Trophoblast cell (in vitro differentiated cells and primary cell): ENCODE data around the gene DDIAS.
A peak's percentile ranks its signal among the peaks of the same experiment; 100 is the strongest.

Source experiments
- DNase-seq, 2 donors: peaks; one replicate each; pipeline ENCODE4 v3.0.0-alpha.2; 2016
- H2AFZ ChIP-seq: 2 replicates; pipeline ENCODE4 v1.6.1; 2013; ENCODE audit warnings: low read length, moderate library complexity, mild to moderate bottlenecking; ENCODE audit not compliant: insufficient read depth, poor library complexity
- H2AK5ac ChIP-seq: 2 replicates; pipeline ENCODE4 v1.6.1; 2013; ENCODE audit warnings: mild to moderate bottlenecking, low read length
- H2BK120ac ChIP-seq: 2 replicates; pipeline ENCODE4 v1.6.1; 2013; ENCODE audit warnings: low read length, mild to moderate bottlenecking, moderate library complexity; ENCODE audit not compliant: insufficient read depth, poor library complexity
- H2BK12ac ChIP-seq: 2 replicates; pipeline ENCODE4 v1.6.1; 2013; ENCODE audit warnings: mild to moderate bottlenecking, low read length, moderate library complexity
- H2BK5ac ChIP-seq: 2 replicates; pipeline ENCODE4 v1.6.1; 2013; ENCODE audit warnings: low read length, low read depth, moderate library complexity, mild to moderate bottlenecking; ENCODE audit not compliant: poor library complexity
- H3K14ac ChIP-seq: 2 replicates; pipeline ENCODE4 v1.6.1; 2013; ENCODE audit warnings: mild to moderate bottlenecking, low read length
- H3K18ac ChIP-seq: 2 replicates; pipeline ENCODE4 v1.6.1; 2013; ENCODE audit warnings: mild to moderate bottlenecking, low read length
- H3K23ac ChIP-seq: 2 replicates; pipeline ENCODE4 v1.6.1; 2013; ENCODE audit warnings: low read length
- H3K27ac ChIP-seq: 2 replicates; pipeline ENCODE4 v1.5.1; 2013; ENCODE audit warnings: low read depth, mild to moderate bottlenecking, inconsistent platforms, low read length, moderate library complexity
- H3K27me3 ChIP-seq: 2 replicates; pipeline ENCODE4 v1.6.1; 2013; ENCODE audit warnings: inconsistent platforms, mild to moderate bottlenecking, low read length, moderate library complexity; ENCODE audit not compliant: insufficient read depth
- H3K36me3 ChIP-seq, 2 experiments: 1 replicate in 1 of 2; 2 replicates in 1 of 2; pipeline ENCODE4 v1.6.1; 2013; ENCODE audit warnings: low read length in 2 of 2, mild to moderate bottlenecking in 2 of 2, moderate library complexity in 1 of 2; ENCODE audit not compliant: insufficient read depth in 2 of 2, control insufficient read depth in 1 of 2
- H3K4ac ChIP-seq: 2 replicates; pipeline ENCODE4 v1.6.1; 2013; ENCODE audit warnings: low read depth, mild to moderate bottlenecking, low read length, moderate library complexity
- H3K4me1 ChIP-seq, 2 experiments: 1 replicate in 1 of 2; 2 replicates in 1 of 2; pipeline ENCODE4 v1.6.1; 2013; ENCODE audit warnings: low read length in 2 of 2, mild to moderate bottlenecking in 2 of 2, moderate library complexity in 1 of 2; ENCODE audit not compliant: insufficient read depth in 2 of 2, control insufficient read depth in 1 of 2
- H3K4me2 ChIP-seq: 2 replicates; pipeline ENCODE4 v1.6.1; 2013; ENCODE audit warnings: inconsistent platforms, mild to moderate bottlenecking, low read length, moderate library complexity
- H3K4me3 ChIP-seq: 2 replicates; pipeline ENCODE4 v1.5.1; 2013; ENCODE audit warnings: mild to moderate bottlenecking, low read depth, low read length, inconsistent platforms
- H3K79me1 ChIP-seq: one replicate; pipeline ENCODE4 v1.6.1; 2013; ENCODE audit warnings: low read length
- H3K79me2 ChIP-seq: 2 replicates; pipeline ENCODE4 v1.6.1; 2013; ENCODE audit warnings: low read length, mild to moderate bottlenecking; ENCODE audit not compliant: control insufficient read depth, insufficient read depth, poor library complexity
- H3K9ac ChIP-seq: 2 replicates; pipeline ENCODE4 v1.6.1; 2013; ENCODE audit warnings: mild to moderate bottlenecking, low read length
- H3K9me3 ChIP-seq: 2 replicates; pipeline ENCODE4 v1.6.1; 2013; ENCODE audit warnings: low read depth, mild to moderate bottlenecking, control low read depth, inconsistent platforms, low read length; ENCODE audit not compliant: insufficient read depth
- H4K12ac ChIP-seq: 2 replicates; pipeline ENCODE4 v1.6.1; 2013; ENCODE audit warnings: low read depth, mild to moderate bottlenecking, low read length, moderate library complexity
- H4K8ac ChIP-seq: 2 replicates; pipeline ENCODE4 v1.6.1; 2013; ENCODE audit warnings: low read depth, mild to moderate bottlenecking, low read length, moderate library complexity
- H4K91ac ChIP-seq: one replicate; pipeline ENCODE4 v1.6.1; 2013; ENCODE audit warnings: low read depth, mild to moderate bottlenecking, low read length, moderate library complexity
- WGBS: extraction: QIAGEN DNeasy Blood & Tissue Kit; methylation state at CpG from one replicate; pipeline ENCODE4 v1.1.7; 2013; ENCODE audit warnings: missing lambda C conversion rate; ENCODE audit not compliant: insufficient read length, insufficient coverage; ENCODE audit errors: extremely low coverage; 5-methylcytosine and 5-hydroxymethylcytosine counted together

DDIAS gene

DNA sequence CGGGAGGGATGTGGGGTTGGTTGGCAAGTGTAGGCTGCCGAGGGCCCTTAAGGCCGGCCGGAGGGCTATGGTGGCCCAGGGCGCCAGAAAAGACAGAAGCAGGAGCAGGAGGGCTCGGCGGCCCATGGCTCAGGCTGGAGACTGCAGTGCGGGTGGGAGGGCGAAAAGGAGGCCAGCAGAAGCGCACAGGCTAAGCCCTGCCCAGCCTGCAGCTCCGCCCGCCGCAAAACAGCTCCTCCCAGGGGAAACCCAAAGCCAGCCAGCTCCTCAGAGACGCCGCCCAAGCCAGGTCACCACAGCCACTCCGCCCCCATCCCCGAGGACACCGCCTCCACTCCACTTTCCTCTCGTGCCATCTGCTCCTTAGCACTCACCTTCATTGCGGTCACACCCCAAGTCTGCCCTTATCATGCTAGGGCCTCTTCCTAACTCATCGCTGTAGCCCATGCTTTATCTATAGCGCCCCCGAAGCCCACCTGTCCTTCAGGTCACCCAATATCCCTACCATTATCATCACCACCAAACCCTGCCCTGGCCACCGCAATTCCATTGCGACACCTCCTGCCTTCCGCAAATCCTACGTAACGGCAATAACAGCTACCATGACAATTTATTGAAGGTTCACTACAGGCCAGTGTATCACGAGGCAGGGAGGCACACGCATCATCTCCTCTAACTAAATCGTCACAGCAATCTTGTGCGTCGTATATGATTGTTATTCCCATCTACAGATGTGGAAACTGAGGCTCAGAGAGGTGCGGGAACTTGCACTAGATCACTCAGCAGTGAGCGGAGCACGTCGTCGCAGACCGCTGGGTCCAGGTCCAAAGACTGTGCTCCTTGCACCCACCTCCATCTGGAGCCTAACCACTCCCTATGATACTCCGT is 1.0 kb upstream of the DDIAS start, which contains the start of gene PRCP:
TSS of gene PRCP (minus strand) at position 154 of the 888 bp plus-strand sequence. CDS start at position 126, 28 bp downstream.
- Histone ChIP-seq H3K4me2 (peak within 1 kb of the TSS; percentile 92), H2BK120ac (peak within 1 kb of the TSS; percentile 53), H3K4me3 (peak within 1 kb of the TSS; percentile 84), H3K14ac (peak within 1 kb of the TSS; percentile 82), H3K36me3 (no peaks in the 10 kb centered on the region), H3K23ac (no peak within 1 kb of the TSS), H3K27me3 (no peaks in the 10 kb centered on the region), H3K9me3 (no peaks in the 10 kb centered on the region), H4K91ac (peak within 1 kb of the TSS; percentile 57), H3K18ac (peak within 1 kb of the TSS; percentile 68), H3K9ac (peak within 1 kb of the TSS; percentile 70), H2BK5ac (peak within 1 kb of the TSS; percentile 67), H4K8ac (peak within 1 kb of the TSS; percentile 87), H3K4ac (peak within 1 kb of the TSS; percentile 43), H4K12ac (peak within 1 kb of the TSS; percentile 75), H2BK12ac (peak within 1 kb of the TSS; percentile 10), H3K79me2 (peaks cover 3% of the 10 kb centered on the region), H3K27ac (peak within 1 kb of the TSS; percentile 20), H2AK5ac (no peak within 1 kb of the TSS), H3K79me1 (peaks cover 5% of the 10 kb centered on the region), H3K4me1 (peaks cover 6 to 11% of the 10 kb centered on the region in 2 experiments), H2AFZ (peak within 1 kb of the TSS; percentile 96)
- no CpG with 5 or more reads among the region's 40 CpGs for WGBS
- DNase-seq = peak; percentile 96 to 98

DNA sequence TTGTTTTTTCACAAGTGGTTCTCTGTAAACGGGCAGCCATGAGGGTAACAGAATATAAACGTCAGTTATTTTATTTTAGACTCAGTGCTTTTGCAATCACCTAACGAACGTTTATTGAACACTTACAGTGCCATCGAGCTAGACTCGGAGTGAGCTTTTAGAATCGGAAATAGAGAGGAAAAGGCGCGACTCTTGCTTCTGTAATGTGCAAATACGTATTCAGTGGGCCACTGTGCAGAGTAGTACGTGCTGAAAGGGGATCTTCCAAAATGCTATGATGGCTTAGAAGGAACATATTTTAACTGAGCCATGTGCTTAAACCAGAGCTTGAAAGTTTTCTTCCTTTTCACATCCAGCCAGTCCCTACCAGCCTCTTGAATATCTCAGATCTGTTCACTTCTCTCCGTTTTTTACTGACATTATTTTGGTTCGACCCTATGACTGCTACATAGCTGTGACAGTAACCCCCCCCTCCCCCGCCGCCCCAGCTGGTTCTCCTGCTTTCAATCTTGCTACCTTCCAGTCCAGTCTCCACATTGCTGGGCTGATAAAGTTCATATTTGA is 468 bp downstream of the DDIAS start:
- Histone ChIP-seq H3K27me3 (no peaks in the 10 kb centered on the region), H4K12ac (no peak overlapping the region), H3K36me3 (no peaks in the 10 kb centered on the region), H2BK5ac (no peak overlapping the region), H4K8ac (no peak overlapping the region), H3K4ac (no peak overlapping the region), H3K27ac (no peak overlapping the region), H3K4me1 (peaks cover 6 to 9% of the 10 kb centered on the region in 2 experiments), H3K9me3 (no peaks in the 10 kb centered on the region), H3K23ac (no peak overlapping the region), H4K91ac (no peak overlapping the region), H2AK5ac (no peak overlapping the region), H2AFZ (no peak overlapping the region), H3K9ac (peak overlapping the region; percentile 41), H3K79me1 (peaks cover 5% of the 10 kb centered on the region), H3K14ac (no peak overlapping the region), H3K4me3 (peak overlapping the region; percentile 71), H3K79me2 (peaks cover 3% of the 10 kb centered on the region), H2BK12ac (no peak overlapping the region), H3K4me2 (peak overlapping the region; percentile 74), H2BK120ac (no peak overlapping the region), H3K18ac (no peak overlapping the region)
- no peak for DNase-seq
- no CpG with 5 or more reads among the region's 15 CpGs for WGBS

DNA sequence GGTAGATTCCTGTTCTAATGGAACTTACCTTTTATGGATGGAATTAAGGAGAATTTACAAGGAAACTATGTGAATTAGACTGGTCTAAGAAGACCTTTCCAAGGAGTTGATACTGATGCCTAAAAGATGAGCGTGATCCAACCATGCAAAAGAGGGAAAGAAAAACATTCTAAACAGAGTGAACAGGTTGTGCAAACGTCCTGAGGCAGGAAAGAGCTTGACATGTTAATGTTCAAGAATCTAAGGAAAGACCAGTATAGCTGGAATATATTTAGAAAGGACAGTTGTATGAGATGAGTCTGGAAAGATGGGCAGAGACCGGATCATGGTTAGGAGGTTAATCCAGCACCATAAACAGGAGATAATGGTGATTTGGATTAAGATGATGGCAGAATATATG is 1.3 kb downstream of the DDIAS start:
- Histone ChIP-seq H3K36me3 (no peaks in the 10 kb centered on the region), H2AK5ac (no peak overlapping the region), H3K4me1 (peaks cover 6 to 9% of the 10 kb centered on the region in 2 experiments), H3K79me1 (peaks cover 5% of the 10 kb centered on the region), H3K9ac (no peak overlapping the region), H3K14ac (no peak overlapping the region), H3K79me2 (peaks cover 3% of the 10 kb centered on the region), H3K4me2 (no peak overlapping the region), H2AFZ (no peak overlapping the region), H4K8ac (no peak overlapping the region), H3K18ac (no peak overlapping the region), H4K12ac (no peak overlapping the region), H2BK120ac (no peak overlapping the region), H2BK5ac (no peak overlapping the region), H4K91ac (no peak overlapping the region), H3K4me3 (no peak overlapping the region), H3K27ac (no peak overlapping the region), H3K23ac (no peak overlapping the region), H3K4ac (no peak overlapping the region), H3K27me3 (no peaks in the 10 kb centered on the region), H2BK12ac (no peak overlapping the region), H3K9me3 (no peaks in the 10 kb centered on the region)
- no CpG with 5 or more reads among the region's 3 CpGs for WGBS
- DNase-seq = no peak

DNA sequence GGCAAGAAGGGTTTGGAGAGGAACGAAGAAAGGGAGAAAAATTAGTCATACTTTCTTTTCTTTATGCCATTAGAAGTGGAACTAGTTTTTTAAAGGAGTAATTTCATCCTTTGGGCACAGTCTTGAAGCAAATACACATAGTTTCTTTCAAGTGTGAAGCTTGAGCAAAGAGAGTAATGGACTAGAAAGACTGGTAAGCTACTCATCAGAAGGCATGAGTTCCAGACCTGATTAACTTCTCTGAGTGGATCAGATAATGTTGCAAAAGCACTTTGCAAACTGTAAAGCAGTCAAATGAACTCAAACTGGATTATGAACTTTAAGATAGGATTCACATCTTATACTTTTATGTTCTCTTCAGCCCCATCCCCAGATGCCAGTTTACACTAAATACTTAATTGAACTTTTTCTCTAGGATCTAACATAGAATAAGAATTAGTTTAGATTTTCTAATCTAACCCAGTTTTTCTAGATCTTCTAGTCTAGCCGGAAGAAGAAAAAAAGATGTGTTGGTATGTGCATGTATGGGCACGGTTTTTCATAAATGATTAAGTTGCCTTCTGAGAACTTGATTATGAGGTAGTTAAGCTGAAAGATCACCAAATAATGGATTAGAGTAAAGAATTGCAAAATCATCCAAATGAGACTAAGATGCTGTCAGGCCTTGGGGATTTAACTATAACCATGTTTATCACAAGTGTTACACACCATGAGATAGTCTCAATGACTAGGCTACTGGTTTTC is 2.5 kb downstream of the DDIAS start:
- Histone ChIP-seq H2AK5ac (no peak overlapping the region), H3K27ac (no peak overlapping the region), H2BK120ac (no peak overlapping the region), H3K9me3 (no peaks in the 10 kb centered on the region), H3K79me2 (peaks cover 3% of the 10 kb centered on the region), H3K4ac (no peak overlapping the region), H3K23ac (no peak overlapping the region), H3K36me3 (no peaks in the 10 kb centered on the region), H2BK12ac (no peak overlapping the region), H3K9ac (no peak overlapping the region), H3K14ac (no peak overlapping the region), H4K91ac (no peak overlapping the region), H2BK5ac (no peak overlapping the region), H3K79me1 (peaks cover 5% of the 10 kb centered on the region), H4K12ac (no peak overlapping the region), H3K4me3 (no peak overlapping the region), H2AFZ (no peak overlapping the region), H4K8ac (no peak overlapping the region), H3K4me1 (peaks cover 6 to 9% of the 10 kb centered on the region in 2 experiments), H3K18ac (no peak overlapping the region), H3K4me2 (no peak overlapping the region), H3K27me3 (no peaks in the 10 kb centered on the region)
- no CpG with 5 or more reads among the region's 3 CpGs for WGBS
- DNase-seq = no peak
